RWPE2 (cell line): ENCODE measurements around the gene ARF6.
"Not testable (repeated sequence)": the region's sequence is repeated elsewhere in the genome, so short reads cannot be mapped to it uniquely, and the experiment has no call there.

Experiments
- ATAC-seq: fragments of 200-7000 bp; cut with Tn5 transposase; 3 replicates; pipeline ENCODE4 v1.9.1; 2021; ENCODE audit warnings: low read depth
- DNase-seq: peaks from one replicate; pipeline ENCODE4 v3.0.0-alpha.2; 2020; ENCODE audit warnings: low spot score
- H3K27ac ChIP-seq: fragments of 450-650 bp; 2 replicates; pipeline ENCODE4 v1.5.1; 2017; ENCODE audit warnings: mild to moderate bottlenecking; ENCODE audit not compliant: poor library complexity, severe bottlenecking
- H3K27me3 ChIP-seq: fragments of 250-450 bp; sonication (Bioruptor Pico); 2 replicates; pipeline ENCODE4 v1.5.1; 2021; ENCODE audit warnings: mild to moderate bottlenecking, moderate library complexity; ENCODE audit not compliant: insufficient read depth, poor library complexity, severe bottlenecking
- H3K36me3 ChIP-seq: fragments of 250-450 bp; sonication (Bioruptor Pico); 2 replicates; pipeline ENCODE4 v1.5.1; 2020; ENCODE audit warnings: low read depth, mild to moderate bottlenecking, moderate library complexity
- H3K4me1 ChIP-seq: fragments of 250-450 bp; sonication (Bioruptor Pico); 2 replicates; pipeline ENCODE4 v1.5.1; 2021; ENCODE audit warnings: mild to moderate bottlenecking, moderate library complexity; ENCODE audit not compliant: insufficient read depth, poor library complexity, severe bottlenecking
- H3K4me3 ChIP-seq: fragments of 250-450 bp; sonication (Bioruptor Pico); 2 replicates; pipeline ENCODE4 v1.5.1; 2021; ENCODE audit warnings: mild to moderate bottlenecking, moderate library complexity; ENCODE audit not compliant: severe bottlenecking
- H3K9me3 ChIP-seq: fragments of 250-450 bp; sonication (Bioruptor Pico); 2 replicates; pipeline ENCODE4 v1.5.1; 2021; ENCODE audit warnings: mild to moderate bottlenecking, moderate library complexity; ENCODE audit not compliant: severe bottlenecking
- CTCF ChIP-seq: fragments of 450-650 bp; IDR thresholded peaks from one replicate; pipeline ENCODE4 v1.5.1; 2017; ENCODE audit warnings: mild to moderate bottlenecking, moderate library complexity; ENCODE audit not compliant: poor library complexity, severe bottlenecking

Gene ARF6

DNA sequence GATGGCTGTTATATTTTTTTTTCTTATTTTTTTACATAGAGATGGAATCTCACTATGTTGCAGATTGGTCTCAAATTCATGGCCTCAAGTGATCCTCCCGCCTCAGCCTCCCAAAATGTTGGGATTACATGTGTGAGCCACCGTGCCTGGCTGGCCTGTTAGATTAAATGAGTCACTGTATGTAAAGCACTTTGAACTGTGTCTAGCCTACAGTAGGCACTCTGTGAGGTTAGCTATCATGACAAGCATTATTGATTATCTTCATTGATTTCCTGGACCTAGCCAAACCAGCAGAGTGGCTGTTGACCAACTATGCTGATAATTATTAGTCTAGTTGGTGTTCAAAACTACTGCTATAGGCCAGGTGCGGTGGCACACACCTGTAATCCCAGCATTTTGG, 42.6 kb downstream of the ARF6 start:
- DNase-seq (no peak), ATAC-seq (no peak)
- Histone ChIP-seq H3K4me3 (no peak overlapping the region), H3K4me1 (peaks cover 4% of the 10 kb centered on the region), H3K27me3 (no peaks in the 10 kb centered on the region), H3K27ac (no peak overlapping the region), H3K36me3 (no peaks in the 10 kb centered on the region), H3K9me3 (peaks cover 6% of the 10 kb centered on the region)
- no peak for TF ChIP-seq CTCF

DNA sequence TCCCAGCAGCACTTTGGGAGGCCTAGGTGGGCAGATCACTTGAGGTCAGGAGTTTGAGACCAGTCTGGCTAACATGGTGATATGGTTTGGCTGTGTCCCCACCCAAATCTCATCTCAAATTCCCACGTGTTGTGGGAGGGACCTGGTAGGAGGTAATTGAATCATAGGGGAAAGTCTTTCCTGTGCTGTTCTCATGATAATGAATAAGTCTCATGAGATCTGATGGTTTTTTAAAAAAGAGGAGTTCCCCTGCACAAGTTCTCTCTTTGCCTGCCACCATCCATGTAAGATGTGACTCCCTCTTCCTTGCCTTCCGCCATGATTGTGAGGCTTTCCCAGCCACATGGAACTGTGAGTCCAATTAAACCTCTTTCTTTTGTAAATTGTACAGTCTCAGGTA, 43.4 kb downstream of the ARF6 start:
- ATAC-seq, H3K27me3 ChIP-seq, DNase-seq: not testable (repeated sequence)

GRCh38 chr14:49936882-49937281, 44.0 kb downstream of the ARF6 start:
- H3K4me1 ChIP-seq, result peaks cover 12% of the 10 kb centered on the region
- H3K27ac ChIP-seq, H3K9me3 ChIP-seq, H3K4me3 ChIP-seq, H3K36me3 ChIP-seq, ATAC-seq, H3K27me3 ChIP-seq, DNase-seq: not testable (repeated sequence)

More for the DNA sequence above, 43.4 kb downstream of the ARF6 start:
- not testable (repeated sequence) for H3K27ac ChIP-seq, H3K4me3 ChIP-seq, H3K36me3 ChIP-seq, H3K9me3 ChIP-seq
- H3K4me1 ChIP-seq, result peaks cover 11% of the 10 kb centered on the region

- ATAC-seq, H3K4me1 ChIP-seq, DNase-seq: not testable (repeated sequence)
Observed at GRCh38 chr14:49939215-49939614, 46.3 kb downstream of the ARF6 start.

DNA sequence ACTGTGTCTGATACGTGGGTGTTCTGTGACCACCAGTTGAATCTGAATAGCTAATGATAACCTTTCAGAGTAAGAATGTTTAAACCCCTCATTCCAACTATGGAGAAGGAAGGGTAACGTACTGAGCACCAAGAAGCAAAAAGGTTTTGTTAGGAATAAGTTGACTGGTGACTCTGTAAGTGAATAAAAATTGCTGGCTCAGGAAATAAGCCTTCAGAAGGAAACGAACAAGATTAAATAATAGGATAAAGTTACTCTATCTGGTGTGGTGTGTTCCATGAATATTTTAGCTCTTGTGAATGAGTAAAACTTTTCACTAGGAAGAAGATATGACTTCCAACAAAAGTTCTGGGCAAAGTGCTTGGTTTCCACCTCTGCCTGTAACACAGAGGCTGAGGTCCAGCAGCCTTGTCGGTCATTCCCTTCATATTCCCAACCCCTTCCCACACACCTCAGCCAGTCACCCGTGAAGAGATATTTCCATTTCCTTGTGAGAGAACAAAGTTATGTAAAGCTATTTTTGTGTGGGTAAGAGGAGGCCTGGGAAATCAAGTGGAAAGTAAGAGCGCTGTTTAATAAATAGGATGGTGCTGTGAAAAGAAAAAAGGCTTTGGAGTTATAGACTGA, 47.1 kb downstream of the ARF6 start:
- ATAC-seq (no peak), DNase-seq (no peak)
- Histone ChIP-seq H3K36me3 (no peaks in the 10 kb centered on the region), H3K27me3 (no peaks in the 10 kb centered on the region), H3K27ac (peak overlapping the region; percentile 20), H3K4me1 (peaks cover 9% of the 10 kb centered on the region), H3K4me3 (no peak overlapping the region), H3K9me3 (peaks cover 6% of the 10 kb centered on the region)
- no peak for TF ChIP-seq CTCF

More at GRCh38 chr14:49939215-49939614, 46.3 kb downstream of the ARF6 start:
- H3K4me3 ChIP-seq, H3K27ac ChIP-seq, H3K36me3 ChIP-seq, H3K9me3 ChIP-seq, H3K27me3 ChIP-seq: not testable (repeated sequence)

DNA sequence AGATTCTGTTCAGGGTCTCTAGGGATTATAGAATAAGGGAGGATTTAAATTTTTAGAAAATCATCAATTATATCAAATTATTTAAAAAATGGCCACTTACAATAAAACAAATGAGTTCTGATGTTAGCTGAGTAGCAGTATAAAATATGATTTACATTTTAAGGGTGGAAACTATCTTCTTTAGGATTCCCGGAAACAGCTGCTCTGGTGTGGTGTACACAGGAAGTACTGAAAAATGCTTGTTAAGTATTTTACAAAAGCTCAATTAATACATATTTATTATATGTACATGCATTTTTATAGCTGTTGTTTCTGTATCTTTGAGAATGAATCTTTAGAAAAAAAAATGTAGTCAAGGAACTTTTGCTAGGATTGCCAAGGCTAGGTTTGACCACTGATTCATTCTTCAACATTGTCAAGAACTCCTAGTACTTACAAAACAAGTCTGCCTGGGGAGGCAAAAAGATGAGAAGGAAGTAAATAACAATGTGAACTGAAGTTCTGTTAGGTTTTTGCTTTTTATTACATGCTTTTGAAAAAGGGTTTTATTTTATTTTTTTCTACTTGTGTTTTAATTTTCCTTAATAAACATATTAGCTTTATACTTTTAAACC, 48.0 kb downstream of the ARF6 start:
- TF ChIP-seq CTCF, result no peak
- peak overlapping the region; percentile 20 for H3K27ac ChIP-seq
- H3K27me3 ChIP-seq, result no peaks in the 10 kb centered on the region
- ATAC-seq, result 0 out of 3 replicates have a peak, but pooled peaks have one; percentile 46
- H3K4me1 ChIP-seq, result peaks cover 12% of the 10 kb centered on the region
- peaks cover 6% of the 10 kb centered on the region for H3K9me3 ChIP-seq
- no peak for DNase-seq
- H3K36me3 ChIP-seq, result no peaks in the 10 kb centered on the region
- H3K4me3 ChIP-seq, result no peak overlapping the region
